Measurements from ENCODE around the gene MDK. TPM values are rescaled to one million over a fixed set of nuclear protein-coding genes. Genes with fewer than 3 reads are reported as not detected.

Gene MDK
- total and polyA plus RNA-seq, 2 of the 13 experiments (the other 11 are each of a cell fraction or from before 2014, with no cell fraction given), result 312 to 407 TPM

DNA sequence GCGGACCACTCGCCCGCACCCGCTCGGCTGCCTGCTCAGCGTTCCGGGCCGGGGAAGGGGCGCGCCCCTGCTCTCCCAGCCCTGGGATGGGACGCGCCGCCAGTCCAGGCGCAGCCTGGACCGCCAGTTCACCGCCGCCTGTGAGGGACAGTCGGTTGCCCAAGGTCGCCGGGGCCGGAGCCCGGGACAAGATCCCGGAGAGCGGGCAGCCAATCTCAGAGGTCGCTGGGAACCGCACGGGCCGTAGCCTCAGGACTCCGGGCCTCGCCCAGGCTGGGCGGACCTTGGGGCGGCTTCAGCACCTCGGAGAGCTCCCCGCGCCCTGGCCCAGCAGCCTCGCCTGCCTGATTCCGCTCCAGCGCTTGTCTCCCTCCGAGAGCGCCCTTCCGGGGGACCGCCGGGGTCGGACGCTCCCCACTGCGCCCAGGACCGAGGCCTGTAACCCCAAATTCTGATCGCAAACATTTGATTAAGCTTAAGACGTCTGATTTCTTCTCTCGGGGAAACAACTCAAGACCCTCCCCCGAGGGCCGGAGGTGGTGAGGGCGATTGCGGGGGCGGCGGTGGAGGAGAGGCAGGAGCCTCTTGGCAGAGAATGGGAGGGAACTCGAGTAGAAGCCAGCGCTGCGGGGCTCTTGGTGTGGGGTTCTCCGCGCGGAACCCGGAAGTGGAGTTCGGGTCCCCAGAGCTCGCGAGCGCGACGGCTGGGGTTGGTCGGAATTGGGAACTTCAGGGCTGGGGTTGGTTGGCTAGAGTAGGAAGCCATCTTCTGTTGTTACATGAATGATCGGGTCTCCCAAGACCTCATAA is 11.2 kb downstream of the MDK start:
- in situ Hi-C loops (cut with HindIII; ENCODE audit: extremely low pct_ligation_motif_present, low pct_unique_long_range_greater_than_20kb), result no loop called here
- intact Hi-C loops (cut with micrococcal nuclease; ENCODE audit: unreplicated experiment), result no loop called here
- TF ChIP-seq CREB3 (CRISPR knock-in tag; IDR thresholded peaks at IDR 0.05), result peak; percentile 98
- peak; percentile 78 for TF ChIP-seq RELA (CRISPR knock-in tag; IDR thresholded peaks at IDR 0.05)
- TF ChIP-seq, protein P1, sequence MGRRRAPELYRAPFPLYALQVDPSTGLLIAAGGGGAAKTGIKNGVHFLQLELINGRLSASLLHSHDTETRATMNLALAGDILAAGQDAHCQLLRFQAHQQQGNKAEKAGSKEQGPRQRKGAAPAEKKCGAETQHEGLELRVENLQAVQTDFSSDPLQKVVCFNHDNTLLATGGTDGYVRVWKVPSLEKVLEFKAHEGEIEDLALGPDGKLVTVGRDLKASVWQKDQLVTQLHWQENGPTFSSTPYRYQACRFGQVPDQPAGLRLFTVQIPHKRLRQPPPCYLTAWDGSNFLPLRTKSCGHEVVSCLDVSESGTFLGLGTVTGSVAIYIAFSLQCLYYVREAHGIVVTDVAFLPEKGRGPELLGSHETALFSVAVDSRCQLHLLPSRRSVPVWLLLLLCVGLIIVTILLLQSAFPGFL (CRISPR knock-in tag; IDR thresholded peaks at IDR 0.05), result peak; percentile 97
- TF ChIP-seq ATF7-NPFF (CRISPR knock-in tag; IDR thresholded peaks at IDR 0.05; ENCODE audit: low read depth), result peak; percentile 98
- peak; percentile 59; the same call in 1 of the 2 replicates for TF ChIP-seq CBFB (CRISPR knock-in tag; IDR thresholded peaks at IDR 0.05)
- no peak for TF ChIP-seq CREM (IDR thresholded peaks at IDR 0.05)
- TF ChIP-seq CREM (CRISPR knock-in tag; IDR thresholded peaks at IDR 0.05), result no peak
- TF ChIP-seq, protein P2, sequence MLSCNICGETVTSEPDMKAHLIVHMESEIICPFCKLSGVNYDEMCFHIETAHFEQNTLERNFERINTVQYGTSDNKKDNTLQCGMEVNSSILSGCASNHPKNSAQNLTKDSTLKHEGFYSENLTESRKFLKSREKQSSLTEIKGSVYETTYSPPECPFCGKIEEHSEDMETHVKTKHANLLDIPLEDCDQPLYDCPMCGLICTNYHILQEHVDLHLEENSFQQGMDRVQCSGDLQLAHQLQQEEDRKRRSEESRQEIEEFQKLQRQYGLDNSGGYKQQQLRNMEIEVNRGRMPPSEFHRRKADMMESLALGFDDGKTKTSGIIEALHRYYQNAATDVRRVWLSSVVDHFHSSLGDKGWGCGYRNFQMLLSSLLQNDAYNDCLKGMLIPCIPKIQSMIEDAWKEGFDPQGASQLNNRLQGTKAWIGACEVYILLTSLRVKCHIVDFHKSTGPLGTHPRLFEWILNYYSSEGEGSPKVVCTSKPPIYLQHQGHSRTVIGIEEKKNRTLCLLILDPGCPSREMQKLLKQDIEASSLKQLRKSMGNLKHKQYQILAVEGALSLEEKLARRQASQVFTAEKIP (CRISPR knock-in tag; IDR thresholded peaks at IDR 0.05; ENCODE audit: borderline replicate concordance), result no peak
- TF ChIP-seq, protein P3, sequence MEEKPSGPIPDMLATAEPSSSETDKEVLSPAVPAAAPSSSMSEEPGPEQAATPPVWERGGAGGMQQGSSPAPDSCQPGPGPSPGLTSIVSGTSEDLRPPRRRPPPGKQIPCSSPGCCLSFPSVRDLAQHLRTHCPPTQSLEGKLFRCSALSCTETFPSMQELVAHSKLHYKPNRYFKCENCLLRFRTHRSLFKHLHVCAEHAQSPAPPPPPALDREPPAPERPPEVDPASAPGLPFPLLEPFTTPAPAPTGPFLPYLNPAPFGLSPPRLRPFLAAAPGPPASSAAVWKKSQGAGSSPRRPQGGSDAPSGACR (CRISPR knock-in tag; IDR thresholded peaks at IDR 0.05), result peak; percentile 94
- peak; percentile 74; the same call in 1 of the 2 replicates for TF ChIP-seq ZFP36L1 (CRISPR knock-in tag; IDR thresholded peaks at IDR 0.05)
- peak; percentile 66; the same call in 1 of the 2 replicates for TF ChIP-seq RCOR2 (CRISPR knock-in tag; IDR thresholded peaks at IDR 0.05)
- TF ChIP-seq, protein P4, sequence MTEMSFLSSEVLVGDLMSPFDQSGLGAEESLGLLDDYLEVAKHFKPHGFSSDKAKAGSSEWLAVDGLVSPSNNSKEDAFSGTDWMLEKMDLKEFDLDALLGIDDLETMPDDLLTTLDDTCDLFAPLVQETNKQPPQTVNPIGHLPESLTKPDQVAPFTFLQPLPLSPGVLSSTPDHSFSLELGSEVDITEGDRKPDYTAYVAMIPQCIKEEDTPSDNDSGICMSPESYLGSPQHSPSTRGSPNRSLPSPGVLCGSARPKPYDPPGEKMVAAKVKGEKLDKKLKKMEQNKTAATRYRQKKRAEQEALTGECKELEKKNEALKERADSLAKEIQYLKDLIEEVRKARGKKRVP (CRISPR knock-in tag; IDR thresholded peaks at IDR 0.05), result peak in 1 of 2 experiments; percentile 74; a peak in 2 of 4 replicates
- 0 out of 2 replicates have a peak, but pooled peaks have one; percentile 87 for TF ChIP-seq ZNF75D (CRISPR knock-in tag; IDR thresholded peaks at IDR 0.05; ENCODE audit: borderline replicate concordance)
- peak; percentile 91; the same call in 1 of the 2 replicates for TF ChIP-seq TOE1 (CRISPR knock-in tag; IDR thresholded peaks at IDR 0.05)
- peak; percentile 80 for TF ChIP-seq PATZ1 (CRISPR knock-in tag; IDR thresholded peaks at IDR 0.05)

More for the DNA sequence above, 11.2 kb downstream of the MDK start:
- peak overlapping the region; percentile 73 for H3K4me2 ChIP-seq (ENCODE audit: low read depth, low read length)
- no peak overlapping the region for H3K27ac ChIP-seq (ENCODE audit: extremely low read length, insufficient read depth, low read length)
- H3K27me3 ChIP-seq (ENCODE audit: control insufficient read depth in 1 of 2, insufficient read depth in 2 of 2, low read length in 2 of 2), result peaks cover 13 to 32% of the 10 kb centered on the region in 2 experiments
- 2% methylated on average over 34 of the region's 71 CpGs for WGBS (ENCODE audit: low lambda C conversion rate)
- H3K4me3 ChIP-seq (replicated peaks in 1 of 3; ENCODE audit: insufficient read depth in 1 of 3, low read depth in 2 of 3, low read length in 3 of 3), result peak overlapping the region; percentile 52 to 82 (median 58)
- ChIA-PET CTCF (ENCODE audit: low intra/inter-chr PET ratio, low total read pairs) (no interaction called here), POLR2A (interaction anchor here (0.9 to 2.0 kb wide), 7 partner anchors 8 to 219 kb away, joined by 3 to 9 read pairs (median 4); no protein-coding TSS in a partner anchor)
- peak; percentile 74 for ATAC-seq
- no peaks in the 10 kb centered on the region for H3K9me3 ChIP-seq (ENCODE audit: low read length)
- peaks cover 41% of the 10 kb centered on the region for H3K4me1 ChIP-seq (ENCODE audit: insufficient read depth, low read length)
- H3K79me2 ChIP-seq (ENCODE audit: insufficient read depth, low read length), result no peaks in the 10 kb centered on the region
- no peak for FAIRE-seq
- no TSS peak for BruUV-seq (replicated peaks)
- DNase-seq (ENCODE audit: low spot score), result peak; percentile 66
- peaks cover 15% of the 10 kb centered on the region for H4K20me1 ChIP-seq (ENCODE audit: insufficient read depth, low read length)
- peaks cover 7 to 15% of the 10 kb centered on the region in 2 experiments; a peak in 4 of 5 replicates for H3K36me3 ChIP-seq (replicated peaks in 1 of 2; ENCODE audit: control insufficient read depth in 1 of 2, insufficient read depth in 2 of 2, low read length in 2 of 2)
- no peak overlapping the region for H3K9ac ChIP-seq (ENCODE audit: insufficient read depth, low read depth, low read length)
- no peak overlapping the region for H2AFZ ChIP-seq (ENCODE audit: low read length)

Data from HepG2 (cell line).